NCI-H82 treated with DMSO at 0.1 percent for 48 hours (cell line): Measurements from ENCODE around the gene ARRB2.
"Not testable (repeated sequence)": the region's sequence is repeated elsewhere in the genome, so short reads cannot be mapped to it uniquely, and the experiment has no call there.

Experiments
- DNase-seq: peaks from one replicate; lab custom pipeline; 2025; ENCODE audit not compliant: unreplicated experiment; lab: John Stamatoyannopoulos, UW

ARRB2 gene

GRCh38 chr17:4709794-4710692 is at the start of gene ARRB2:
ARRB2 (plus strand) TSS chr17:4710632; CDS start chr17:4710722, 90 bp downstream.
- peak; percentile 100 for DNase-seq

- no peak for DNase-seq
Measured at GRCh38 chr17:4663711-4664110, 46.7 kb upstream of the ARRB2 start.

- DNase-seq: no peak
Measured at GRCh38 chr17:4664230-4664629, 46.2 kb upstream of the ARRB2 start.

DNA sequence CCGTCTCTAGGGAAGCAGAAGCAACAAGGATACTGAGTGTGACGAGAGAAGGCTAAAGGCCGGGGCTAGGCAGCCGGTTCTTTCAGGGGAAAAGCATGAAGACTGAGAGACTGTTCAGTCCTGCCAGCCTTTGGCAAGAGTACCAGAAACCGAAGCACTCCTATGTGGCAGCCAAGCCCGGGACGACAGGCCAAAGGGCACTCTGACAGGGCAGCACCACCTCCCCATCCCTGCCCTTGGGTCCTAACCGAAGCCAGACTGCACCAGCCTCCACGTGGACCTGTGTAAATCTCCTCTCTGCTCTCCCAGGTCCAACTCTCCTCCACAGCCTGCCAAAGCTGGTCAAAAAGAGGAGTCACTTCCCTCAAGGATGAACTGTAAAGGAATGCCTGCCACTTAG is 45.4 kb upstream of the ARRB2 start:
- DNase-seq: no peak

GRCh38 chr17:4666296-4666695 is 44.1 kb upstream of the ARRB2 start:
- no peak for DNase-seq

GRCh38 chr17:4667166-4667565 is 43.3 kb upstream of the ARRB2 start:
- DNase-seq: no peak

DNA sequence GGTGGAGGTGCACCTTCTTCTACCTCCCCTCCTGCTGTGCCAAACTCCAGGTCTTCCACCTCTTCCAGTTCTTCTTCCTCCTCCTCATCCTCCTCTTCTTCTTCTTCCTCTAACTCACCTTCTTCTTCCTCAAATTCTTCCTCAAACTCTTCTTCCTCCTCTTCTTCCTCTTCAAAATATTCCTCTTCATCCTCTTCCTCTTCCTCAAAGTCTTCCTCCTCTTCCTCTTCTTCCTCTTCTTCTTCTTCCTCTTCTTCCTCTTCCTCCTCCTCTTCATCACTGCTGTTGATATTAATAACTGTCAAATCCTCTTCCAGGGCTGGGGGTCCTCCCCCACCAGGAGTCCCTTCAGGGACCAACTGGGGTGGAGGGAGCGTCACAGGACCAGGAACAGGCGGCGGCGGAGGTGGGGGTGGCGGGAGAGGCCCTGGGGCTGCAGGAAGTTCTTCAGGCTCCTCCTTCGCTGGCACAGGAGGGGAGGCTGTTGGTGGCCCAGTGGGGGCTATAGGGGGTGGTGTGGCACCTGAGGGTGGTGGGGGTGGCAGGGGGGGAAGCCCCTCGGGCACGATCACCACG is 38.3 kb upstream of the ARRB2 start:
- no peak for DNase-seq

DNA sequence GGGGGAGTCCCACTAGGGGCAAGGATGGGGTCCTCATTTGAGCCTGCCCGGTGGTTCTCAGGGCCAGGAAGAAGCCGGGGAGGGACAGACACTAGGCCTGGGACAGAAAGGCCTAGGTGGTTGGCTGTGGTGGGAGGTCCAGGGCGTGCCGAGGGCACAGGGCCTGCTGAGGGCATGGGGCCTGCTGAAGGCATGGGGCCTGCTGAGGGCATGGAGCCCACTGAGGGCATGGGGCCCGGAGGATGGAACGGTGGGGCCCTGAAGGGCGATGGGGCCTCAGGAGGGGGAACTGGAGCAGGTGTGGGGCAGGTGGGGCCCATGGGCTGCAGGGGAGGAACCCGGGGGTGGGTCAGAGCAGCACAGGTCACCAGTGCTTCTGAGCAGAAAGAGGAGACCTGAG is 37.7 kb upstream of the ARRB2 start:
- DNase-seq: no peak

- DNase-seq: no peak
Measured at GRCh38 chr17:4673169-4673568, 37.3 kb upstream of the ARRB2 start.

DNA sequence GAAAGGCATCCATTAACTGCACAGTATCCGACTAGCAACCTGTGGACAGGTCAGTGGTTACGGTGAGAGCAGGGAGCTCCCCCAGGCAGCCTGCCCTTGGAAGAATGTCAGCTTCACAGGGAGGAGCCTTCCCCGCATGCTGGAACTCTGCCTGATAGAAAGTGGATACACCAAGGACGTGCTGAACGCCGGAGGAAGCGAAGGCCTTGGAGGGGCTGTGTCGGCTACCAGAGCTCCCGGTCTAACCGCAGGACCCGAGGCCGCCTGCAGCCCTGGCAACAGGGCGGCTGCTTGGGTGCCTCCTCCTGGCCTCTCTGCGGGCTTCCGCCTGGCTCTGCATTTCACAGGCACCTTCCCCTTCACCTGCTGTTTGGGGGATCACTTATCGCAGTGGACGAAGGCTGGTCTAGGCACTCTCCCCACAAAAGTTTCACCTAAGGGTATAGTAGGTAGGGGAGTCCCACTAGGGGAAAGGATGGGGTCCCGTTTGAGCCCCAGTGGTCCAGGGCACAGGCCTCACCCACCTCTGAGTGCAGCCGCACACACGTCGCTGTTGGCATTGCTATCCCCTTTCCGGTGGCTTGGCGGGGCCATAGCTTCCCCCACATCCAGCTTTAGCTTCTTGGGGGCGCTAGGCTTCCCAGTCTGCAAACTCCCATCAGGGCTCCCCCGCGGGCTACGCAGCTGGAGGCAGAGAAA is 36.3 kb upstream of the ARRB2 start:
- no peak for DNase-seq

DNA sequence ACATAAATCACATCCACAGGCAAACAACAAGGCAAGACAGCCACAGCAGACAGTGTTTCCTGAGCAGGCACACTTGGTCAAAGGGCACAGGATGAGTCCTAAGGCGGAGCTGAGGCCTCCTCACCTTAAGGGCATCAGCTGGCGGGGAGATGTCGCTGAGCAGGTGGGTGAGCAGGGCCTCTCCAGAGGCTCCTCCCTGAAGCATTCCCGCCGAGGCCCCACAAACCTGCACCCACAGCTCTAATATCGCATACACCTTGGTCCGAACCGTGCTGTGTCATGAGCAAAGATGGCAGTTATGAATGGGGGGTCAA is 35.8 kb upstream of the ARRB2 start:
- DNase-seq: no peak

- no peak for DNase-seq
Measured at GRCh38 chr17:4675791-4676190, 34.6 kb upstream of the ARRB2 start.

GRCh38 chr17:4676791-4677190 is 33.6 kb upstream of the ARRB2 start:
- DNase-seq: no peak

GRCh38 chr17:4678448-4679026 is 31.9 kb upstream of the ARRB2 start:
- DNase-seq: no peak

DNA sequence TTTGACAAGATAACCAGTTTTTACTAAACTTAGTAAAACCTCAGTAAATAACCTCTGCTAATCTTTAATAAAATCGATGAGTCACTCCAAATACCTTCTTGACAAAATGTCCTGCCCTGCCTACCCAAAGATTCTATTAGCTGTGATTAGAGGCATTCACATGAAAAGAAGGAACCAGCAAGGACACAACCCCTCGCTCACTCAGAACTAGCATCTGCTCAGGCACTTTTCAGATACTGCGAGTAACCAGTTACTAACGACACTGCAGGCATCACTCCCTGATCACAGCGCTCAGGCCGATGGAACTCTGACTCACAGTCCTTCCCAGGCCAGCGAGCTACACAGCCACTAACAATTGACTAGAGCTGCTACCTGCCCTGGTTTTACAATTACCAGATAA is 30.8 kb upstream of the ARRB2 start:
- DNase-seq: no peak

DNA sequence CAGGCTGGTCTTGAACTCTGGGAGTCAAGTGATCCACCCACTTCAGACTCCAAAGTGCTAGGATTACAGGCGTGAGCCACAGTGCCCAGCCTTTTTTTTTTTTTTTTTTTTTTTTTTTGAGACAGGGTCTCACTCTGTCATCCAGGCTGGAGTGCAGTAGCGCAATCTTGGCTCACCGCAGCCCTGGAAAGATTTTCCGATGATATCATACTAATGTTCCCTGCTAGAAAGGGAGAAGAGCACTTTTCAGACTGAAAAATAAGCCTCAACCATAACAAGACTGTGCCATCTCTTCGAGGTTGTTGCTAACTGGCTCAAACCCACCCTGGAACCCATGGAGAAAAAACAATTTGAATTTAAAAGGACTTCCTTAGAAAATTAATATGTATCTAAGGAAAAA is 26.7 kb upstream of the ARRB2 start:
- DNase-seq: not testable (repeated sequence)

DNA sequence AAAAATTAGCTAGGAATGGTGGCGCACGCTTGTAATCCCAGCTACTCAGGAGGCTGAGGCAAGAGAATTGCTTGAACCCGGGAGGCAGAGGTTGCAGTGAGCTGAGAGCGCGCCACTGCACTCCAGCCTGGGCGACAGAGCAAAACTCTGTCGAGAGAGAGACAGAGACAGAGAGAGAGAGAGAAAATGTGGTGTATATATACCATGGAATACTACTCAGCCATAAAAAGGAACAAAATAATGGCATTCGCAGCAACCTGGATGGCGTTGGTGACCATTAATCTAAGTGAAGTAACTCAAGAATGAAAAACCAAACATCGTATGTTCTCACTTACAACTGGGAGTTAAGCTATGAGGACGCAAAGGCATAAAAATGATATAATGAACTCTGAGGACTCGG is 20.6 kb upstream of the ARRB2 start:
- DNase-seq: not testable (repeated sequence)

GRCh38 chr17:4690745-4691144 is 19.7 kb upstream of the ARRB2 start:
- no peak for DNase-seq

GRCh38 chr17:4691686-4692085 is 18.7 kb upstream of the ARRB2 start:
- DNase-seq: no peak

- DNase-seq: no peak
Measured at GRCh38 chr17:4693416-4693815, 17.0 kb upstream of the ARRB2 start.

DNA sequence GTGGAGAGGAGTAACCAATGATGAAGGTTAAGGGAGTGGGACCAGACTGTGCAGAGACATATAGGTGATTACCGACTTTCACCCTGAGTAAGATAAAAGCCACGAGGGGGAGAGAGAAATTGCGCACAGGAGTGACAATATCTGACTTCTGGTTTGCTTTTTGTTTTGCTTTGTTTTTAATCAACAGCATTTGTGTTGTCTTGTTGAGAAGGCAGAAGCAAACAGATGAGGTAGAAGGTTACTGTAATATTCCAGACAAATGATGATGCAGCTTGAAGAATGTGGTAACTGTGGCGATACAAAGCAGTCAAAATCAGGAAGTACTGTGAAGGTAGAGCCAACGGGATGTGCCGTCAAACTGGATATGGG is 14.0 kb upstream of the ARRB2 start:
- DNase-seq: no peak
